SIG-M5 (cell line): ENCODE data around the gene LGALS14.
"Not testable (repeated sequence)": the region's sequence is repeated elsewhere in the genome, so short reads cannot be mapped to it uniquely, and the experiment has no call there.

Source experiments
- DNase-seq: peaks from one replicate; lab custom pipeline; 2025; lab: John Stamatoyannopoulos, UW

Gene LGALS14

GRCh38 chr19:39695759-39696158 lies 8.5 kb upstream of the LGALS14 start:
- DNase-seq, result no peak

GRCh38 chr19:39696387-39696786 lies 7.9 kb upstream of the LGALS14 start:
- DNase-seq, result no peak

- DNase-seq, result no peak
Observed at GRCh38 chr19:39698535-39698934, 5.7 kb upstream of the LGALS14 start.

- DNase-seq, result no peak
Observed at GRCh38 chr19:39701291-39701690, 3.0 kb upstream of the LGALS14 start.

- no peak for DNase-seq
Observed at GRCh38 chr19:39705578-39706188, 1.4 kb downstream of the LGALS14 start.

GRCh38 chr19:39708594-39708993 lies 4.3 kb downstream of the LGALS14 start:
- no peak for DNase-seq

- DNase-seq, result no peak
Observed at GRCh38 chr19:39709026-39709872, 5.0 kb downstream of the LGALS14 start.

GRCh38 chr19:39710333-39710890 lies 6.1 kb downstream of the LGALS14 start:
- DNase-seq, result no peak

GRCh38 chr19:39720144-39720543 lies 15.9 kb downstream of the LGALS14 start:
- DNase-seq, result not testable (repeated sequence)

GRCh38 chr19:39725995-39726394 lies 21.7 kb downstream of the LGALS14 start:
- no peak for DNase-seq

GRCh38 chr19:39727070-39727800 lies 23.0 kb downstream of the LGALS14 start:
- no peak for DNase-seq

GRCh38 chr19:39728040-39728439 lies 23.8 kb downstream of the LGALS14 start:
- DNase-seq, result no peak

GRCh38 chr19:39729594-39729993 lies 25.3 kb downstream of the LGALS14 start:
- DNase-seq, result no peak

GRCh38 chr19:39731685-39732084 lies 27.4 kb downstream of the LGALS14 start:
- no peak for DNase-seq

- DNase-seq, result no peak
Observed at GRCh38 chr19:39733841-39734240, 29.6 kb downstream of the LGALS14 start.

- DNase-seq, result no peak
Observed at GRCh38 chr19:39735688-39736087, 31.4 kb downstream of the LGALS14 start.

- DNase-seq, result no peak
Observed at GRCh38 chr19:39736088-39736487, 31.8 kb downstream of the LGALS14 start.

GRCh38 chr19:39737351-39737750 lies 33.1 kb downstream of the LGALS14 start:
- DNase-seq, result no peak

- DNase-seq, result no peak
Observed at GRCh38 chr19:39737891-39738290, 33.6 kb downstream of the LGALS14 start, which contains the start of gene CLC. Gene CLC, minus strand, starts transcription at chr19:39738029. Its CDS starts 77 bp downstream, at chr19:39737952.

- no peak for DNase-seq
Observed at GRCh38 chr19:39738814-39739213, 34.5 kb downstream of the LGALS14 start.

GRCh38 chr19:39740395-39740794 lies 36.1 kb downstream of the LGALS14 start:
- no peak for DNase-seq

GRCh38 chr19:39745643-39746042 lies 41.4 kb downstream of the LGALS14 start:
- DNase-seq, result peak; percentile 44
